ENCODE measurements around the gene MYO3B.

DNA sequence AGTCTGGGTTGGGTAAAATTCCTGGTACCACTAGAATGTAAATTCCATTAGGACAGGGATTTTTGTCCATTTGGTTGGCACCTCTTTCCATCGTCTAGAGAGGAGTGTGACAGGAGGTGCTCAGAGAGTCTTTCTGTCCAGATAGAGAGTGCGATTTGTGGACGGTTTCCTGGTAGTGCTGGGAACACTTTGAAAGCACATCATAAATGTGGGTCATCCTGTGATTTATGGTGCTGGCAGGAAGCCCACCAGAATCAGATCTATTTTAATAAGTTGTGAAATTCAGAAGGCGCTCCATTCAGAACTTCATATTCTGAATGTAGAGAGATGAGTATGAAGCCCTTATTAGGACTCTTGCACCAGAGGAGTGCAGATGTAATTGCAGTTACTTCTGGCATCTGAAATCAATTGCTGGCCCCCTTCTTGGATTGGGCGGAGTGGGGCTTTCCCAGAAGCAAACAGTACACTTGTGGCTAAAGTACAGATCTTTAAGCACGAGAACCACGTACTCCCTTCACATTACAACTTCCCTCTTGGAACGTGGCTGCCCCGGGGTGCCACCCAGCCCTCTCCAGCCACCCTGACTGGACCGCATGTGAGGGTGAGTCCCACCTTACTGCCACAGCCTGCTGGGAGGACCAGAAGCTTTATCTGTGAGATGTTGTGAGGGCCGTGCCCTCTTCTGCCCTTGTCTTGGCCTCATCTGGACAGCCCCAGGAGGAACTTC, 243.2 kb downstream of the MYO3B start:
- TF ChIP-seq CTCF (IDR thresholded peaks at IDR 0.05; ENCODE audit: low read length) (no peak), EZH2phosphoT487 (IDR thresholded peaks at IDR 0.05; ENCODE audit: low read length) (no peak), EZH2 (optimal IDR thresholded peaks at IDR 0.05; ENCODE audit: low read depth, low read length) (no peak)
